ENCODE measurements around the gene AHNAK2.

AHNAK2 gene

GRCh38 chr14:104991896-104992230 is 13.7 kb upstream of the AHNAK2 start:
- no peaks in the 10 kb centered on the region for H3K9me2 ChIP-seq (replicated peaks; ENCODE audit: control insufficient read depth, low read length)

GRCh38 chr14:104989951-104990303 is 11.8 kb upstream of the AHNAK2 start:
- H4K20me1 ChIP-seq (ENCODE audit: control insufficient read depth, insufficient read depth, low read depth, low read length), result no peaks in the 10 kb centered on the region
- no peaks in the 10 kb centered on the region for H3K36me3 ChIP-seq (ENCODE audit: control insufficient read depth, low read length)
- peaks cover 12% of the 10 kb centered on the region for H3K4me1 ChIP-seq (ENCODE audit: control insufficient read depth, low read length)
- no peak overlapping the region for H3K4me3 ChIP-seq (ENCODE audit: low read length)
- no peaks in the 10 kb centered on the region for H3K79me2 ChIP-seq (ENCODE audit: control insufficient read depth, low read length)
- no peaks in the 10 kb centered on the region for H3F3A ChIP-seq (ENCODE audit: control insufficient read depth, insufficient read depth)
- H3K9me3 ChIP-seq (ENCODE audit: control insufficient read depth, insufficient read depth, low read length), result no peaks in the 10 kb centered on the region
- no peak overlapping the region for H3K27ac ChIP-seq (ENCODE audit: low read depth, low read length)
- no peak for TF ChIP-seq EZH2phosphoT487 (IDR thresholded peaks at IDR 0.05; ENCODE audit: borderline replicate concordance, low read length)
- TF ChIP-seq, protein P1, sequence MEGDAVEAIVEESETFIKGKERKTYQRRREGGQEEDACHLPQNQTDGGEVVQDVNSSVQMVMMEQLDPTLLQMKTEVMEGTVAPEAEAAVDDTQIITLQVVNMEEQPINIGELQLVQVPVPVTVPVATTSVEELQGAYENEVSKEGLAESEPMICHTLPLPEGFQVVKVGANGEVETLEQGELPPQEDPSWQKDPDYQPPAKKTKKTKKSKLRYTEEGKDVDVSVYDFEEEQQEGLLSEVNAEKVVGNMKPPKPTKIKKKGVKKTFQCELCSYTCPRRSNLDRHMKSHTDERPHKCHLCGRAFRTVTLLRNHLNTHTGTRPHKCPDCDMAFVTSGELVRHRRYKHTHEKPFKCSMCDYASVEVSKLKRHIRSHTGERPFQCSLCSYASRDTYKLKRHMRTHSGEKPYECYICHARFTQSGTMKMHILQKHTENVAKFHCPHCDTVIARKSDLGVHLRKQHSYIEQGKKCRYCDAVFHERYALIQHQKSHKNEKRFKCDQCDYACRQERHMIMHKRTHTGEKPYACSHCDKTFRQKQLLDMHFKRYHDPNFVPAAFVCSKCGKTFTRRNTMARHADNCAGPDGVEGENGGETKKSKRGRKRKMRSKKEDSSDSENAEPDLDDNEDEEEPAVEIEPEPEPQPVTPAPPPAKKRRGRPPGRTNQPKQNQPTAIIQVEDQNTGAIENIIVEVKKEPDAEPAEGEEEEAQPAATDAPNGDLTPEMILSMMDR (IDR thresholded peaks at IDR 0.05; ENCODE audit: low read depth, low read length, poor library complexity, severe bottlenecking), result no peak
- peaks cover 9% of the 10 kb centered on the region for H3K27me3 ChIP-seq (ENCODE audit: control insufficient read depth, low read length)
- no peaks in the 10 kb centered on the region for H3K9me2 ChIP-seq (replicated peaks; ENCODE audit: control insufficient read depth, low read length)
- H3K4me2 ChIP-seq (ENCODE audit: low read length), result no peak overlapping the region

More at GRCh38 chr14:104991896-104992230, 13.7 kb upstream of the AHNAK2 start:
- Histone ChIP-seq H3K36me3 (ENCODE audit: control insufficient read depth, low read length) (no peaks in the 10 kb centered on the region; the same call in 1 of the 2 replicates), H3F3A (ENCODE audit: control insufficient read depth, insufficient read depth) (0 out of 2 replicates have a peak, but pooled peaks cover under 1% of the 10 kb centered on the region), H4K20me1 (ENCODE audit: control insufficient read depth, insufficient read depth, low read depth, low read length) (no peaks in the 10 kb centered on the region), H3K9me3 (ENCODE audit: control insufficient read depth, insufficient read depth, low read length) (no peaks in the 10 kb centered on the region), H3K4me2 (ENCODE audit: low read length) (no peak overlapping the region), H3K4me1 (ENCODE audit: control insufficient read depth, low read length) (0 out of 2 replicates have a peak, but pooled peaks cover 4% of the 10 kb centered on the region), H3K27ac (ENCODE audit: low read depth, low read length) (no peak overlapping the region), H3K4me3 (ENCODE audit: low read length) (no peak overlapping the region), H3K27me3 (ENCODE audit: control insufficient read depth, low read length) (peaks cover 1% of the 10 kb centered on the region; the same call in 1 of the 2 replicates), H3K79me2 (ENCODE audit: control insufficient read depth, low read length) (no peaks in the 10 kb centered on the region)
- no peak for TF ChIP-seq EZH2phosphoT487 (IDR thresholded peaks at IDR 0.05; ENCODE audit: borderline replicate concordance, low read length)
- TF ChIP-seq, protein P1 (IDR thresholded peaks at IDR 0.05; ENCODE audit: low read depth, low read length, poor library complexity, severe bottlenecking), result no peak

DNA sequence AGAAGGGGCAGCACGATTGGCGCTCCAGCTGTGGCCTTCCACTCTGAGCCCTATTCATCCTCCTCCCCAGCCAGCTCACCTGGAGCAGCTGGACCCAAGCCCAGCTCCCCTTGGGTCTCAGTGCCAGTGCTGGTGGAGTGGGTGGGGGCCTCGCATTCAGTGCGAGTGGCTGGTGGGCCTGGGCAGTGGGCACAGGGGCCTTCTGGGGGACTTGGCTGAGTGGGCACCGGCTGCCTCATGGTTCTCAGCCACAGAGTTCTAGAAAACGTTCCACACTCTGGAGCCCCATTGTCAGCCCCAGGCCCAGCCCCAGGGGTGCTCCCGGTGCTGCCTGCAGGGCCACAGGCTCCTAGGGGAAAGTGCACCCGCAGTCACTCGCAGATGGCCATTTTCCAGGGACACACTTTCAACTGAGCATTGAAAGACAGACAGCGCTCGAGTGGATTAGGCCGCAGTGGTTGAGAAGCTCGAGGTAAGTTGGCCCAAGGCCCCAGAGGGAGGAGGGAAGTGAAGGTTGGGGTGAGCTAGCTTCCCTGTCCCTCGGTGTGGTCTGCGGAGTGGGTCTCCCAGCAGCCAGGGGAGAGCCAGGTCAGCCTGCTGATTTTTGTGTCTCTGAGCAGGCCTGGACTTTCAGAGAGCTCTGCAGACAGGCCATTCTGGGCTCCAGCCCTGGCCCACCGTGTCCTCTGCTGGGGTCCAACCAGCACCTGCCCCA is 11.2 kb upstream of the AHNAK2 start:
- Histone ChIP-seq H3K4me3 (ENCODE audit: low read length) (no peak overlapping the region), H4K20me1 (ENCODE audit: control insufficient read depth, insufficient read depth, low read depth, low read length) (no peaks in the 10 kb centered on the region), H3F3A (ENCODE audit: control insufficient read depth, insufficient read depth) (no peaks in the 10 kb centered on the region), H3K4me1 (ENCODE audit: control insufficient read depth, low read length) (peaks cover 14% of the 10 kb centered on the region), H3K27ac (ENCODE audit: low read depth, low read length) (no peak overlapping the region), H3K27me3 (ENCODE audit: control insufficient read depth, low read length) (peaks cover 9% of the 10 kb centered on the region), H3K9me3 (ENCODE audit: control insufficient read depth, insufficient read depth, low read length) (no peaks in the 10 kb centered on the region), H3K4me2 (ENCODE audit: low read length) (no peak overlapping the region), H3K36me3 (ENCODE audit: control insufficient read depth, low read length) (no peaks in the 10 kb centered on the region), H3K79me2 (ENCODE audit: control insufficient read depth, low read length) (no peaks in the 10 kb centered on the region), H3K9me2 (replicated peaks; ENCODE audit: control insufficient read depth, low read length) (no peaks in the 10 kb centered on the region)
- TF ChIP-seq, protein P1 (IDR thresholded peaks at IDR 0.05; ENCODE audit: low read depth, low read length, poor library complexity, severe bottlenecking), result no peak
- no peak for TF ChIP-seq EZH2phosphoT487 (IDR thresholded peaks at IDR 0.05; ENCODE audit: borderline replicate concordance, low read length)

Measured in DOHH2 (cell line).